AML-193 (cell line): ENCODE measurements around the gene OTOA.
"Not testable (repeated sequence)": the region's sequence is repeated elsewhere in the genome, so short reads cannot be mapped to it uniquely, and the experiment has no call there.

Experiments used
- DNase-seq, 2 experiments: peaks; one replicate each; lab custom pipeline; 2025; lab: John Stamatoyannopoulos, UW

Gene OTOA

DNA sequence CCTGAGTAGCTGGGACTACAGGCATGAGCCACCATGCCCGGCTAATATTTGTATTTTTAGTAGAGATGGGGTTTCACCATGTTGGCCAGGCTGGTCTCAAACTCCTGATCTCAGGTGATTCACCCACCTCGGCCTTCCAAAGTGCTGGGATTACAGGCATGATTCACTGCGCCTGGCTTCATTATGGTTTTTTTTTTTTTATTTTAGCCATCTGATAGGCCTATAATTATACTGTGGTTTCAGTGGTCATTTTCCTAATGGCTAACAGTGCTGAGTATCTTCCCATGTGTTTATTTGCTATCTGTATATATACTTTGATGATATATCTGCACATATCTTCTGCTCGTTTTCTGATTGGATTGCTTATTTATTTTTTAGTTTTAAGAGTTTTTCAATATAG lies 10.7 kb downstream of the OTOA start:
- not testable (repeated sequence) for DNase-seq

DNA sequence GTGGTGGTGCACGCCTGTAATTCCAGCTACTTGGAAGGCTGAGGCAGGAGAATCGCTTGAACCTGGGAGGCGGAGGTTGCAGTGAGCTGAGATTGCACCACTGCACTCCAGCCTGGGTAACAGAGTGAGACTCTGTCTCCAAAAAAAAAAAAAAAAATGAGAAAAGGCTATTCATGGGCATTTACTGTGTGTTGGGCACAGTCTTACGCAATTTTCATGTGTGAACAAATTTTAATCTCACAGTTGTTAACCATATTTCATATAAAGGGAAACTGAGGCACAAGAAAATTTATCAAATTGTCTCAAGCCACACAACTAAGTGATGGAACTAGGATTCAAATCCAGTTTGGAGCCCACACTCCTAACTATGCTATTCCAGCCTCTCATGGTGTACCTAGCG lies 16.9 kb downstream of the OTOA start:
- DNase-seq = not testable (repeated sequence)

DNA sequence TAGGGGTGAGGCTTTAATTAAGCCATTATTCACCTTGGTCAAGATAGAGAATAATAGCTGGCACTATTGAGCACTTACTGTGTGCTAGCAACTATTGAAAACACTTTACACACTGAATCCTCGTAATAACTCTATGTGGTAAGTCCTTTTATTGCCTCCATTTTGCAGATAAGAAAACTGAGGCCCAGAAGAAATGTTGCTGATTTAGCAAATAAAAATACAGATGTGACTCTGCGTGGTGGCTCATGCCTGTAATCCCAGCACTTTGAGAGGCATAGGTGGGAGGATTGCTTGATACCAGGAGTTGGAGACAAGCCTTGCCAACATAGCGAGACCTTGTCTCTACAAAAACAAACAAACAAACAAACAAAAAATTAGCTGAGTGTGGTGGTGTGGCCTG lies 19.4 kb downstream of the OTOA start:
- no peak for DNase-seq

DNA sequence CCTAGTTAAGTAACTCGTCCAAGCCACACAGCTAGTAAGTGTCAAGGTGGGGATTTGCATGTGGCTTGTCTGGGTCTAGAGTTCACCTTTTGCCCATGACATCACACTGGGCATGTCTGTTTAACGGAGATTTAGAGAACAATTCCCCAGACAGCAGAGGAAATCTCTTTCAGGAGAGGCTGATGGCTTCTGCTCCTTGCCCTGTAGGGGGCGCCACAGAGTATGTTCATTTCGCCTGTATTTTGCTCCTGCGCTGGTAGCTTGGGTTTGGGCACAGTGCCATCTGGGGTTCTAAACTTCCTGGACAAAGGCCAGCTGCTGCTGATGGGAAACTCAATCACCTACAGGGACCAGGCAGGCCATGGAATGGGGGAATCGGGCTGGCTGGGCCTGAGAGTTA lies 20.4 kb downstream of the OTOA start:
- peak in 1 of 2 experiments; percentile 7 for DNase-seq

DNA sequence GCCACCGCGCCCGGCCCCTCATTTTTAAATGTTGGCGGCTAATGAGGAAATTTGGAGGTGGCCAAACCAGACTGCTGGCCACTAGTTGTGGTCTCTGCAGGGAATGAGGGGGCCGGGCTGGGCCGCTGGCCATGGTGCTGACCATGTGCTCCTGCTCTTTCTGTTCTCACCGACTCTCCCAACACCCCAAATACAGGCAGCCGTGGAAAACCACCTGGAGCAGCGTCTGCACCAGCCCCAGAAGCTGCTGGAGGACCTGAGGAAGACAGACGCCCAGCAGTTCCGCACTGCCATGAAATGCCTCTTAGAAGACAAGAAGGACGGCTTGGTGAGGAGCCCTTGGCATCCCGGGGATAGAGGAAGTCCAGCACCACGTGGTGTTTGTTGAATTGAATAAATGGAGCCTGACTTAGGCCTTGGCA lies 21.3 kb downstream of the OTOA start:
- no peak for DNase-seq

DNA sequence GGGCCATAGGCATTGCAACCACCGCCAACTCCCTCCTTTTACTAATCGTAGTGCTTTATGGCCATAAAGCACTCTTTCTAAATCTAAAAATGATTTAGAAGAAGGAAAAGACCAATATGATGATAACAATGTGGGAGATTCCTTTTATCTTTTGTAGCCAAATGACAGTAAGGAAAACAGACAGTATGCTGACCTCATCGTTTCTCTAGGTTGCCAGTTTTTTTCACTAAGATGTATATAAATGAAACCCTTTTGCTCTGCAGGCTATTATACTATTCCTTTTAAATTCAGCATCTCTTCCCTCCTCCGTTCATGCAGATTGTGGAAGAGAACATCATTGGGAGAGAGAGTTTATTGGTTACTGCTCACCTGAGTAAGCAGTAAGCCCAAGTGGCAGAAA lies 25.3 kb downstream of the OTOA start:
- DNase-seq = no peak

DNA sequence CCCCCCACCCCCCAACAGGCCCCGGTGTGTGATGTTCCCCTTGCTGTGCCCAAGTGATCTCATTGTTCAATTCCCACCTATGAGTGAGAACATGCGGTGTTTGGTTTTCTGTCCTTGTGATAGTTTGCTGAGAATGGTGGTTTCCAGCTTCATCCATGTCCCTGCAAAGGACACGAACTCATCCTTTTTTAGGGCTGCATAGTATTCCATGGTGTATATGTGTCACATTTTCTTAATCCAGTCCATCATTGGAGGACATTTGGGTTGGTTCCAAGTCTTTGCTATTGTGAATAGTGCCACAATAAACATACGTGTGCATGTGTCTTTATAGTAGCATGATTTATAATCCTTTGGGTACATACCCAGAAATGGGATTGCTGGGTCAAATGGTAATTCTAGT lies 27.2 kb downstream of the OTOA start:
- not testable (repeated sequence) for DNase-seq

DNA sequence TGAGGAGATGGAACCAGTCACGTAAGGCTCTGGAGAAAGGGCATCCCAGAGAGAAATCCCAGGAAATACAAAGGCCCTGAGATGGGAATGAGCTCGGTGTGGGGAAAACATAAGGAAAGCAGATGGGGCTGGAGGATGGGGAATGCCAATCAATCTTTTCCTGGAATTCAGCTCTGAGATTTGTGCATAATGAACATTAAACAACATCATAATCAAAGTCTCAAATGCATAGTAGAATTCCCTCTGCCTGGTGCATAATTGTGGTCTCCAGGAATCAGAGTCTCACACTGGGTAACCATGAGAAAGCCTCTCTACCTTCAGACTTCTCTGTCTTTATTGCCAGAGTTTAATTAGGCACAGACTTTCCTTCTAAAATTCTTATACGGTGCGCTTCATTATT lies 30.8 kb downstream of the OTOA start:
- DNase-seq = no peak

DNA sequence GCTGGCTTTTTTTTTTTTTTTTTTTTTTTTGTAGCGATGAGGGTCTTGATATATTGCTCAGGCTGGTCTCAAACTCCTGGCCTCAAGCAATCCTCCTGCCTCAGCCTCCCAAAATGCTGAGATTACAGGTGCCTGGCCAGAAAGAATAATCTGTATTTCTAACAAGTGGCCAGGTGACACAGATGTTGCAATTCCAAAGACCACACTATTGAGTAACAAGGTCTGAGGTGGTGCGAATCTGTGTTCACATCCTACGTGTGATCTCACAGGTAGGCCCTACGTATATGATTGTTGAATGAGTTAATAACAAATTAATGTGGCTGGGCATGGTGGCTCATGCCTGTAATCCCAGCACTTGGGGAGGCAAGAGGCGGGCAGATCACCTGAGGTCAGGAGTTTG lies 33.3 kb downstream of the OTOA start:
- no peak for DNase-seq

DNA sequence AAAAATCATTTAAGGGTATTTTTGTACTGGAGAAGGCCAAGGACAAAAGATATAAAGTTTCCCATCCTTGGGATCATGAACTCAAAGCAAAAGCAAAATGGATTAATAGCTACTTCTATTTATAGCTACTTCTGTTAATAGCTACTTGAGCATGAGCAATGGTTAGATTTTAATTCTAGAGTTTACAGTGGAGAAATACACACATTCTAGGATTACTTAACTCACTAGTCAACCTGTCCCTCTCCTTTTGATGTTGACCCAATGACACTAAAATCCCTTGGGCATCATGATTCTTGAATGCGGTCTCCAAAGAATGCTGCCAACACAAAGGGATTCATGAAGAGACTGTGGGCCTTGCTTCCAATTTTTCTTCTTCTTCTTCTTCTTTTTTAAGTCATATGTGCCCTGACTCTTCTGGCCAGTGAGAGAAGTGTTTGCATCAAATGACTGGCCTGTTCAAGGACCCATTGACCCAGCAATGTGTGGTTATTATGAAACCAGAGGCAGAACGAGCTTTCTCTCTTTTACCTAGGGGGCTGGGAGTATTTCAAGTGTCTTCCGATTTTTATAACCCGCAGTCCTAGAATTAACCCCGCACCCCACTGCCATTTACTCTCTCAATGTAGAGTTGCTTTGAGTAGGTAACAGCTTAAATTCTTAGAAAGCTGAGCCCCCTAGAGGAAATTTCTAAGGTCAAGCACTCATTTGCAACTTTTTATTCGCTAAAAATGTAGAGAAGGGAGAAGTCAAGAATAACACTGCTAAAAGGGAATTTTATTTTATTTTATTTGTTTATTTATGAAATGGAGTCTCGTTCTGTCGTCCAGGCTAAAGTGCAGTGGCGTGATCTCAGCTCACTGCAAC lies 34.6 kb downstream of the OTOA start:
- no peak for DNase-seq

DNA sequence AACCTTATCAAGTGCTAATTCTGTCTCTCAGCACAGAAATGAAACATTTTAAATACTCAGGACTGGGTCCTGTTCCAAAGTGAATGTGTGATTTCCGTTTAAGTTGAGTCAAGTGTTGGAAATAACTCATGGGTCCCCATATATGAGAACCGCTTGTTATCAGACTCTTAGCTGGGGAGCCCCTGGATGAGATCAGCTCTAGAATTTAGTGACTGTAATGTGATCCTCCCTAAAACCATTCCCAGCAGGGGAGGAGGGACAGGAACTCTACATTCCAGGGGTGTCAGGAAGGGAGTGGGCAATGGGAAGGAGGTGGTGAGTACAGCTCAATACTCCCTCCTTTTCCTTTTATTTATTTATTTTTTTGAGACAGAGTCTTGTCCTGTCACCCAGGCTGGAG lies 37.5 kb downstream of the OTOA start:
- DNase-seq = no peak

DNA sequence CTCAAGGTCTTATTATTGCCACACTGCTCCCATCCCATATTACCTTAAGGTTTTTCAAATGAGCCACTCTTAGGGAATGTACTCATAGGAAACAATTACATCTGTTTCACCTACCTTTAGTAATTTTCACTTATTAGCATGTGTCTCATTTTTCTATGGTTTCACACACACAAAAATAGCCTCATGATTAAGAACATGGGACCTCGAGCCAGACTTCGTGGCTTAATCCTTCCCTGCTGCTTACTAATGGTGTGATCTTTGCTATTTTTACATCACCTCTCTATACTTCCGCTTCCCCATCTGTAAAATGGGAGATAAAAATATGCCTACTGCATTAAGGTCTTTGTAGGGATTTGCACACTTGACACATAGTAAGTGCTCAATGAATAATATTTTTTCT lies 38.5 kb downstream of the OTOA start:
- DNase-seq = no peak

DNA sequence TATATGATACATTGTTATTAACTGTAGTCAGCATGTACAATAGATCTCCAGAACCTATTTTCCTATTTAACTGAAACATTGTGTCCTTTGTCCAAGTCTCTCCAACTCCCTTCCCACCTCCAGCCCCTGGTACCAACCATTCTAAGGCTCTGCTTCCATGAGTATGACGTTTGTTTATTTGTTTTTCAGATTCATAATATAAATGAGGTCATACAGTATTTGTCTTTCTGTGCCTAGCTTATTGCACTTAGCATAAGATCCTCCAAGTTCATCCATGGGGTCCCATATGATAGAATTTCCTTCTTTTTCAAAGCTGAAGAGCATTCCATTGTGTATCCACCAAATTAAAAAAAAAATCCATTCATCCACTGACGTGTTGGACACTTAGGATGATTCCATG lies 39.4 kb downstream of the OTOA start:
- DNase-seq = no peak

DNA sequence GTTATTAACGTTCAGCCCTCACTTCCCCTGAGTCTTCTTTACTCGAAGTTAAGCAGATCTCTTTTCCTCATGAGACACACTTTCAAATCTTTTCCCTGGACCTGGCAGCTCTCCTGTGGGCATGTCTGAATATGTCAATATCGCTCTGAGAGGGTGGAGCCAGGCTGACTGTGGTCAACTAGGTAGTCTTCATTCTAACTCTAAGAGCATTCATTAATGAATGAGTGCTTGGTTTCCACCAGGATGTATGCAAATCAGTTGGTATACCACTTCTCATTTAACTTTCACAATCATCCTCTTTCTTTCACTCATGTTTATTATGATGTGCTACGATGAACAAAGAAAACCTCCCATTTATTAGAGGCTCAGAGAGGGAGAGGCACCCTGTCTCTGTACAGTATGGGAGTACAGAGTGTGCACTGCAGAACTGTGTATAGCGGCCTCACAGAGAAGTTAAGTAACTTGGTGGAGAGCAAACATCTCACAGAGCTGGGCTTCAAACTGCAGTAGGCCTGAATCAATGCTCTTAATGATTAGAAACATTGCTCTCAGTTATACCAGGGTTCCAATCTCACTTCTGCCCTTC lies 39.9 kb downstream of the OTOA start:
- DNase-seq = no peak

DNA sequence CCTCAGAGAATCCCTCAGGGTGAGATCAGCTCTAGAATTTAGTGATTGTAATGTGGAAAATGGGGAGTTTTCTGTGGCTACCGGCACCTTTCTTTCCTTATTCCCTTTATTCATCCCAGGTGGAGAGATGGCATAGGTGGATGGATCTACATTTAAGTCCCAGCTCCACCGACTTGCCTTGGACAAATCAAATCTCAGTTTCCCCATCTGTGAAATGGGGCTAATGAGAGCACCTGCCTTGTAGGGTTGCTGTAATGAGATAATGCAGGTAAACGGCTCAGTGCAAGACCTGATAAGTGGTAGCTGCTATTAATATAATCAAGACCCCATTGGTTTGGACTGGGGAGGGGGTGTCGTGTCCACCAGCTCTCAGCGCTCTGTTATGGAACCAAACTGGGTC lies 40.5 kb downstream of the OTOA start:
- no peak for DNase-seq

DNA sequence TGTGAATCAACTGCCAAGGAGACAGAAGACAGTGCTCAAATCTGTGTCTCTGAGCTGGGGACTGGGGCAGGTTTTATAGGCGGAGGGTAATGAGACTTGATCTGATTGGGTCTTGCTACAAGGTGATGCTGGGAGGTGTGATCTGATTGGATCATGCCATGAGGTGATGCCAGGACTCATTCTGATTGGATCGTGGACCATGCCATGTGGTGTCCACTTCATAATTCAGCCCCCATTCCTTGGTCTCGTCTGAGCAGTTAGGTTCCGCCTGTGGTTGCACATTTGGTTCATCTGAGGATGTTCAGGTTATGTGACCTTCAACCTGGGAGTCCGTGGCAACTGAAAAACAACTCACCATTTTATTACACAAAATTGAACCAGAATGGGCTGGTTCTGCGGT lies 41.0 kb downstream of the OTOA start:
- no peak for DNase-seq

DNA sequence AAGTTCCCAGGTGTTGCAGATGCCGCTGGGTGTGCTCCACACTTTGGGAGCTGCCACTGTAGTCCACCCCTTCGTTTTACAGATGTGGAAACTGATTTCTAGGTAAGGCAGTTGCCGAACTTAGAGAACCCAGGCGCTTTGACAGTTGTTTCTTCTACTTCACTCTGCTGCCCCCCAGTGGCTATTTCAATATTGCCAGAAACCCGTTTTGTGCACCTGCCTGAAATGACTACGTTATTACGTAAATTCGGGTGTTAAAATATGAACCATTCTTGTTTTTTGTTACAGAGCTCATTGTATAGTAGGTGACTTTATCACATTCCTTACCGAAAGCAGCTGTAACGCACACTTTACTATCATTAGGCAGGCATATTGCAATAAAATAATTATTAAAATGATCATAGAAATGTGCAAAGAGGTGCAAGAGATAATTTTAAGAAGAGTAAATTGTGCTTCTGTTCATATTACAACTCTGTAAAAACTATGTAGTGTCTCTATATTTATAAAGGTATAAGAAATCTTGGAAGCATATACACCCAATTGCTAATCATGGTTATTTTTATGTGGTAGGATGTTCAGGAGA lies 44.9 kb downstream of the OTOA start:
- peak; percentile 49 to 76 for DNase-seq

DNA sequence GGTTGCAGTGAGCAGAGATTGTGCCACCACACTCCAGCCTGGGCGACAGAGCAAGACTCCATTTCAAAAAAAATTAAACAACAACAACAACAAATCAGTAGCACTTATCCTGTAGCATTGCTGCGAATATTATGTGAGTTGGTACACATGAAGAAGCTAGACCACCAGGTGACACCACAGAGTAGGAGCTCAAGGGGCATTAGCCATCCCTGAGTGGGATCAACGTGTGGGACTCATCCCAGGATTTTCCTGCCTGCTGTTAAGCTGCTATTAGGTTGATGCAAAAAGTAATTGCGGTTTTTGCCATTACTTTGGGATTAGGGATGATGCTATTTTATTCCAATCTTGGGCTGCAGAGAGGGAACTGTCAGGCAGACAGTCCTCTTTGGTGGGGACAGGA lies 47.2 kb downstream of the OTOA start:
- DNase-seq = no peak

DNA sequence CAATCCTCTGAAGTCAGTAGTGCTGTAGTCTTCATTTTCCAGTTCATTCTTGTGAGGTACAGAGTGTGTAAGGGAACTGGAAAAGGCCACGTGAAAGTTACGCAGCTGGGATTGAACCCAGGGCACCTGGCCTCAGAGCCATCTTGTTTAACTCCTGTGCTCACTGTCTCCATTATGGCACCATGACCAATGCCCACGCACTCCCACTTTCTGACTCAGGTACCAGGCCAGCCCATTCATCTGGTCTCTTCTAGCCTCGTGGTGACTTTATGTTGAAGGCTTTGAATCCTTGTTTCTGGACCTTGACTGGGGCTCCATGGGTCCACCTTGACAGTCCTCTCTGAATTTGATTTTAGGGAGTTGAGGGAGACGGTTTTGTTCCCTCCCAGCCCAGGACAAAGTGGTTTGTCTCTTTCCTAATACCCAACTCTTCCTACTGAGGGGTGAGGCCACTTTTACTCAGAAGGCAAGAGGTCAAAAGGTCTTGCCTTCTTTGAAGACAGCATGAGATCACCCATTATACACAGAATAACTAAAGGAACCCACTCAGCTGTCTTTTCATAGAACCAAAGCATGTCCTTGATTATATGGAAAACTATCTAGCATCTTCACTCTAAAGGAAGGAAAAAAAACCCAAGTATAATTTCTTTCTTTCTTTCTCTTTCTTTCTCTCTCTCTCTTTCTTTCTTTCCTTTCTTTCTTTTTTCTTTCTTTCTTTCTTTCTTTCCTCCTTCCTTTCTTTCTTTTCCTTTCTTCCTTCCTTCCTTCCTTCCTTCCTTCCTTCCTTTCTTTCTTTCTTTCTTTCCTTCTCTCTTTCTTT lies 50.0 kb downstream of the OTOA start:
- DNase-seq = peak in 1 of 2 experiments; percentile 37

DNA sequence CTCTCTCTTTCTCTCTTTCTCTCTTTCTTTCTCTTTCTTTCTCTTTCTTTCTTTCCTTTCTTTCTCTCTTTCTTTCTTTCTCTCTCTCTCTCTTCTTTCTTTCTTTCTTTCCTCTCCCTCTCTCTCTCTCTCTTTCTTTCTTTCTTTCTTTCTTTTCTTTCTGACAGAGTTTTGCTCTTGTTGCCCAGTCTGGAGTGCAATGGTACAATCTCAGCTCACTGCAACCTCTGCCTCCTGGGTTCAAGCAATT lies 50.5 kb downstream of the OTOA start:
- not testable (repeated sequence) for DNase-seq

DNA sequence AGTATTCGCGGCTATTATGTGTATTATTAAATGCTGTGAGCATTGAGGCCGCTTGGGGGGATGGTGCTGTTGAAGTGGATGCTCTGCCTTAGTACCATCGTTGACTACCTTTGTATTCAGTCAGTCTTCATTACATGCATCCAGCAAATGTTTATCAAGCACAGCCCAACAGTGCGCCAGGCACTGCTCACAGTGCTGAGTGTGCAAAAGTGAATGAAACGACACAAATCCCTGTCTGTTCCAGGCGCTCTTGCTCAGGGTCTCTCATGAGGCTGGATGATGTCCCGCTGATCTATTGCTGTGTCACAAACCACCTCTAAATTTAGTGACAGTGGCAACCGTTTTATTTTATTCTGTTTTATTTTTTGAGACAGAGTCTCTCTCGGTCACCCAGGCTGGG lies 53.8 kb downstream of the OTOA start:
- DNase-seq = no peak

DNA sequence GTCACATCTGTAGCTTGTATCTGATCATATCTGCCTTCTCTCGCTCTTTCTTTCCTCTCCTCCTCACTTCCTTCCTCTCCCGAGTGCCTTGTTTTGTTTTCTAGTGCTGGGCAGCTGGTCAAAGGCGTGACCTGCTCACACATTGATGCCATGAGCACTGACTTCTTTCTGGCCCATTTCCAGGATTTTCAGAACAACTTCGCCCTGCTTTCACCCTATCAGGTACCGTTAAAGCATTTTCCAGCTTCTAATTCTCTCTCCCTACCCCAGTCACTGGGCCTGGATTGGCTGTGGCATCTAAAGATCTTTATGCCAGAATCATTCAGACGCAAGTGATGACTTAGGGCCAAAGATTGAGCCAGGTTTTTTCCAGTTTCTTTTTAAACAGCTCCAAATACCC lies 55.5 kb downstream of the OTOA start:
- no peak for DNase-seq

DNA sequence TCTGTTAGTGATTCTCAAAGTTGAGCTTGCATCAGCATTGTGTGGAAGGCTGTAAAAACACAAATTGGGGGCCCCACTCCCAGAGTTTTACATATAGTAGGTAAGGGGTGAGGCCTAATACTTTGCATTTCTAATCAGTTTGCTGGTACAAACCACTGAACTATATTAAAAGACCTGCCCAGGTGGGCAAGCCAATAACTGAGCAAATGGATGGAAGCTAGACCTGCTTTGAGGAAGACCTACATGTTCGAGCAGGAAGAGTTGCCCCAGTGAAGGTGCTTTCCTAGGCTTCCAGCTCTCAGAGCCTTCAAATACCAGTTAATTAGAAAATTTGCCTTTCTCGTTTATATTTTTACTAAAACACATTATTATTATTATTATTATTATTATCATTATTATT lies 56.8 kb downstream of the OTOA start:
- no peak for DNase-seq
